22Rv1 (cell line): ENCODE results near the gene TSC22D4.

Experiments used
- H3K27ac ChIP-seq: fragments of 450-650 bp; 2 replicates; pipeline ENCODE4 v1.5.1; 2017
- ZFX ChIP-seq: fragments of 450-650 bp; IDR thresholded peaks from 2 replicates; pipeline ENCODE4 v1.6.1; 2017; ENCODE audit warnings: antibody characterized with exemption, borderline replicate concordance
- TF ChIP-seq, protein P1 (sequence below): fragments of 450-650 bp; IDR thresholded peaks from 2 replicates; pipeline ENCODE4 v1.5.1; 2017; ENCODE audit warnings: mild to moderate bottlenecking

The TSC22D4 gene

DNA sequence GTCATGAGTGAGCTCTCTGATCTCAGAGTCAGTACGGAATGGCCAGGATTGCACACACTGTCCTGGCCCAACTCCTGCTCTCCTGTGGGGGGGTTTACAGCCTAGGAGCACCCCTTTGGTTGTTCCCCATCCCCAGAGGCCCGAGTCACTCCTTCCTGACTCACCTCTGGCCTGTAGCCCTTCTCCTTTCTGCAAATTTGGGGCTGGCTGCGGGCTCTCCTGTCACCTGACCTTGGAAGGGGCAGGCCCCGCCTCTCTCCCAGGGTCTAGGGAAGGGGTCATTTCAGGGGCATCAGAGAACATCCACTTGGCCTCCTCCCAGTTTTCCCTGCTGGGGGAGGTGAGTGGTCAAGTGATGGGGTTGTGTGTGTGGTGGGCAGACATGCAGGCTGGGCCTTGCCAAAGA is 6.5 kb upstream of the TSC22D4 start:
- no peak for TF ChIP-seq ZFX
- TF ChIP-seq, protein P1, sequence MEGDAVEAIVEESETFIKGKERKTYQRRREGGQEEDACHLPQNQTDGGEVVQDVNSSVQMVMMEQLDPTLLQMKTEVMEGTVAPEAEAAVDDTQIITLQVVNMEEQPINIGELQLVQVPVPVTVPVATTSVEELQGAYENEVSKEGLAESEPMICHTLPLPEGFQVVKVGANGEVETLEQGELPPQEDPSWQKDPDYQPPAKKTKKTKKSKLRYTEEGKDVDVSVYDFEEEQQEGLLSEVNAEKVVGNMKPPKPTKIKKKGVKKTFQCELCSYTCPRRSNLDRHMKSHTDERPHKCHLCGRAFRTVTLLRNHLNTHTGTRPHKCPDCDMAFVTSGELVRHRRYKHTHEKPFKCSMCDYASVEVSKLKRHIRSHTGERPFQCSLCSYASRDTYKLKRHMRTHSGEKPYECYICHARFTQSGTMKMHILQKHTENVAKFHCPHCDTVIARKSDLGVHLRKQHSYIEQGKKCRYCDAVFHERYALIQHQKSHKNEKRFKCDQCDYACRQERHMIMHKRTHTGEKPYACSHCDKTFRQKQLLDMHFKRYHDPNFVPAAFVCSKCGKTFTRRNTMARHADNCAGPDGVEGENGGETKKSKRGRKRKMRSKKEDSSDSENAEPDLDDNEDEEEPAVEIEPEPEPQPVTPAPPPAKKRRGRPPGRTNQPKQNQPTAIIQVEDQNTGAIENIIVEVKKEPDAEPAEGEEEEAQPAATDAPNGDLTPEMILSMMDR, result no peak
- H3K27ac ChIP-seq, result no peak overlapping the region

DNA sequence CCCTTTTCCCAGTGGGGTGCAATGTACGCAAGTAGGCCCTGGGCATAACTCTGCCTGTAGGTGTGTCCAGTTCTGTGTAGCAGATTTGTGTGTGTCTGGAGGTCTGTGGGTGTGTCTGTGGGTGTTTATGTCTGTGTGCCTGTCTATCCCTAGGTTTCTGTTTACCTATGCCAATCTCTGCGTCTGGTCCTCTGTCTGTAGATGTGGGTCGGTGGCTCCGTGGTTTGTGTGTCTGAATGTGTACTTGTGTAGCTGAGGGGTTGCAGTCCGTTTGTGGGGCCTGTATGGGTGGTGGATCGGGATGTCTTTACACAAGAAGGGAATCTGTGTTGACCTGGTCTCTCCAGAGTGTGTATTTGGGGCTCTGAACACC is 5.6 kb upstream of the TSC22D4 start:
- no peak for TF ChIP-seq ZFX
- TF ChIP-seq, protein P1, result no peak
- H3K27ac ChIP-seq, result no peak overlapping the region

DNA sequence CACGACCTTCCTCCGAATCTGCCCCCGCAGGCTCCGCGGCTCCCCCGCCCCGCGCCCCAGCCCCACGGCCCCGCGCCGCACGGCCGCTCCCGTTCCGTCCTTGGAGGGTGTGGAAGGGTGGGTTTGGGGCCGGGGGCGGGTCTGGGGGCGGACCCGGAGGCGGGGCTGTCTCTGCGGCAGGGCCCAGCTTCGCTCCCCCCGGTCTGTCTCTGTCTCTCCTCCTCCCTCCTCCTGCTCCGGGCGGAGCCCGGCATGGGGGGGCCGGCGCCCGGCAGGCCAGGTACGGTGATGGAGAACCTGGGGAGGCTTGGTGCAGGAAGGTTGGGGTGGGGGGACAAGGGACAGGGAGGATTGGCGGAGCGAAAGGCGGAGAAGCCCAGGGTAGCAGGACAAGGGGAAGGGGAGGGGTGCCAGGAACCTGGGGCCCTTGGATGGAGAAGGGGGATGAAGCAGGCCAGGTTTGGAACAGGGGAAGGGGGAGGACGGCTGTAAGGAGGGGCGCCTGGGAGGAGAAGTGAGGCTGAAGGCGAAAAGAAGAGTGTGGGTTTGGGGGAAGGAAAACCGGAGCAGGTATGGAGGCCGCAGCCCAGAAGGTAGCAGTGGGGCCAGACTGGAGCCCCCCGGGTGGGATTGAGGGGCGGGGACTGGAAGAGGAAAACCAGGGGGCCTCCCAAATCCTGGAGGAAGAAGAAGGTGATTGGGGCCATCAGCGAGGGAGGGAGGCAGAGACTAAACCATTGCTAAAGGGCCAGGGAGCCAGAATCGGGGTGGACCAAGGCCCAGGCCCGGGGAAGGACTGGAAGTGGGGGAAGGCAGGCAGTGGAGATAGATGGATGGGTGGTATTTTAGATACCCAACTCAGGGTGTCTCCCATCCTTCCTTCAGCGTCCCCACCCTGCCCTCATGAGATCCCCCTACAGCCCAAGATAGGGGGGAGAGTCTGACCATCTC is 5.0 kb upstream of the TSC22D4 start, which contains the start of gene NYAP1:
NYAP1 (plus strand) TSS at position 206 of the 951 bp plus-strand sequence. CDS start 1,385 bp downstream, outside the sequence.
- H3K27ac ChIP-seq, result peak within 1 kb of the TSS; percentile 38
- TF ChIP-seq, protein P1, result no peak
- no peak for TF ChIP-seq ZFX

- peak overlapping the region; percentile 38 for H3K27ac ChIP-seq
- no peak for TF ChIP-seq ZFX
- TF ChIP-seq, protein P1, result peak; percentile 100
Observed at GRCh38 chr7:100483090-100483721, 4.2 kb upstream of the TSC22D4 start.

DNA sequence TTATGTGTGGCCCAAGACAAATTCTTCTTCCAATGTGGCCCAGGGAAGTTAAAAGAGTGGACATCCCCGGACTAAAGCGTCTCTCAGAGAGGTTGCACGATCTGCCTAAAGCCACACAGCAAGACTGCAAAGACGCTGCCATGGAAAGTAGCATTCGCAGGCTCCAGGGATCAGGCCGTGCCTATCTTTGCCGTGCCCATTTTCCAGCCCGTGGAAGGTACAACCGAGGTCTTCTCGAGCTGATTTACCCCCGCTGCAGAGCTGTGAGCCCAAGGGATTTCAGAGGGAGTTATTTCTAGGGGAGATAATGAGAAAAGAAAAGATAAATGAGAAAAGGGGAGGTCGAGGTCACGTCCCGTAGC is 3.7 kb upstream of the TSC22D4 start:
- H3K27ac ChIP-seq, result no peak overlapping the region
- no peak for TF ChIP-seq ZFX
- TF ChIP-seq, protein P1, result no peak

- H3K27ac ChIP-seq, result peak overlapping the region; percentile 34
- TF ChIP-seq, protein P1, result no peak
- no peak for TF ChIP-seq ZFX
Observed at GRCh38 chr7:100481466-100481865, 2.5 kb upstream of the TSC22D4 start.

DNA sequence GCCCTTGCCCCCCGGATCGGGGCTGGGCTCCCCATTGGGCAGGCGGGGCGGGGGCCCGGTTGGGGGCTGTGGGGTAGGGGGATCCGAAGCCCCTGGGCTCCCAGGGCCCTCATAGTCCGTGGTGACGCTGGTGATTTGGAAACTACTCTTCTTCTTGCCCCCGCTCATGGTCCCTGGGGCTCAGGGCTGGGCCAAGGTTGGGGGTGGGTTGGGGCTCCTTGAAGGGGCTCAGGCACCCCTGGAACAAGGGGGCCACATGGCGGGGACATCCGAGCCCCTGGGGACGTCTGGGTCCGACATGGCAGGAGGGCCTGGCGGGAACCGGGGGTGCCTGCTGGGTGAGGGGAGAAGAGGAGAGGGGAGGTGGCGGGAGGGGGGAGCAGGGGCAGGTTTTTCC is 1.1 kb downstream of the TSC22D4 start:
- TF ChIP-seq, protein P1, result no peak
- TF ChIP-seq ZFX, result no peak
- peak overlapping the region; percentile 80 for H3K27ac ChIP-seq
